Gastrocnemius medialis (tissue), 4 donors: Measurements from ENCODE around the gene POC5.

ENCODE experiments used
- CTCF ChIP-seq, 5 experiments: fragments of 450-650 bp in 3 of 5; fragments of 200-600 bp in 2 of 5; sonication (generic) in 2 of 5; IDR thresholded peaks in 4 of 5; conservative IDR thresholded peaks in 1 of 5; 1 replicate in 4 of 5; 2 replicates in 1 of 5; pipeline ENCODE4 v1.5.1; 2016 to 2019; ENCODE audit warnings: antibody characterized with exemption in 5 of 5, mild to moderate bottlenecking in 3 of 5, moderate library complexity in 3 of 5
- POLR2A ChIP-seq, 2 donors: fragments of 450-650 bp; IDR thresholded peaks; one replicate each; pipeline ENCODE4 v1.6.1; 2017; ENCODE audit warnings: antibody characterized with exemption in 2 of 2, mild to moderate bottlenecking in 2 of 2, moderate library complexity in 2 of 2

- TF ChIP-seq CTCF (IDR thresholded peaks at IDR 0.05 in 4 of 5, conservative IDR thresholded peaks at IDR 0.05 in 1 of 5) (no peak), POLR2A (IDR thresholded peaks at IDR 0.05) (no peak)
Measured at GRCh38 chr5:75685141-75685540, 32.1 kb downstream of the POC5 start.
